Hematopoietic multipotent progenitor cell treated with erythropoietin and hydrocortisone succinate and interleukin-3 and kit ligand, for 17 days (in vitro differentiated cells): ENCODE data around the gene GART.

ENCODE experiments used
- DNase-seq: peaks from one replicate; pipeline ENCODE4 v3.0.0-alpha.2; 2015; ENCODE audit warnings: low spot score

GART gene

DNA sequence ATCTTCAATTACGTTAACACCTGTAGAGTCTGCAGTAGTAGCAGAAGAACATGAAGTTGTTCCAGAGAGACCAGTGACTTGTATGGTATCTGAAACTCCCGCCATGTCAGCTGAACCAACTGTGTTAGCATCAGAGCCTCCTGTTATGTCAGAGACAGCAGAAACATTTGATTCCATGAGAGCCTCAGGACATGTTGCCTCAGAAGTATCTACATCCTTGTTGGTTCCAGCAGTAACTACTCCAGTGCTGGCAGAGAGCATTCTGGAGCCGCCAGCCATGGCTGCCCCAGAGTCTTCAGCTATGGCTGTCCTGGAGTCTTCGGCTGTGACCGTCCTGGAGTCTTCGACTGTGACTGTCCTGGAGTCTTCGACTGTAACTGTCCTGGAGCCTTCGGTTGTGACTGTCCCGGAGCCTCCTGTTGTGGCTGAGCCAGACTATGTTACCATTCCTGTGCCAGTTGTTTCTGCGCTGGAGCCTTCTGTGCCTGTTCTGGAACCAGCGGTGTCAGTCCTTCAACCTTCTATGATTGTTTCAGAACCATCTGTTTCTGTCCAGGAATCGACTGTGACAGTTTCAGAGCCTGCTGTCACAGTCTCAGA lies 11.2 kb upstream of the GART start:
- no peak for DNase-seq

DNA sequence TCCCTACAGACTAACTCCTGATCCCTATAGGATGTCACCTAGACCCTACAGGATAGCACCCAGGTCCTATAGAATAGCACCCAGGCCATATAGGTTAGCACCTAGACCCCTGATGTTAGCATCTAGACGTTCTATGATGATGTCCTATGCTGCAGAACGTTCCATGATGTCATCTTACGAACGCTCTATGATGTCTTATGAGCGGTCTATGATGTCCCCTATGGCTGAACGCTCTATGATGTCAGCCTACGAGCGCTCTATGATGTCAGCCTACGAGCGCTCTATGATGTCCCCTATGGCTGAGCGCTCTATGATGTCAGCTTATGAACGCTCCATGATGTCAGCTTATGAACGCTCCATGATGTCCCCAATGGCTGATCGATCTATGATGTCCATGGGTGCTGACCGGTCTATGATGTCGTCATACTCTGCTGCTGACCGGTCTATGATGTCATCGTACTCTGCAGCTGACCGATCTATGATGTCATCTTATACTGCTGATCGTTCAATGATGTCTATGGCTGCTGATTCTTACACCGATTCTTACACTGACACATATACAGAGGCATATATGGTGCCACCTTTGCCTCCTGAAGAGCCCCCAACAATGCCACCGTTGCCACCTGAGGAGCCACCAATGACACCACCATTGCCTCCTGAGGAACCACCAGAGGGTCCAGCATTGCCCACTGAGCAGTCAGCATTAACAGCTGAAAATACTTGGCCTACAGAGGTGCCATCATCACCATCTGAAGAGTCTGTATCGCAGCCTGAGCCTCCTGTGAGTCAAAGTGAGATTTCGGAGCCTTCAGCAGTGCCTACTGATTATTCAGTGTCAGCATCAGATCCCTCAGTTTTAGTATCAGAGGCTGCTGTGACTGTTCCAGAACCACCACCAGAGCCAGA lies 10.4 kb upstream of the GART start:
- DNase-seq = no peak

DNA sequence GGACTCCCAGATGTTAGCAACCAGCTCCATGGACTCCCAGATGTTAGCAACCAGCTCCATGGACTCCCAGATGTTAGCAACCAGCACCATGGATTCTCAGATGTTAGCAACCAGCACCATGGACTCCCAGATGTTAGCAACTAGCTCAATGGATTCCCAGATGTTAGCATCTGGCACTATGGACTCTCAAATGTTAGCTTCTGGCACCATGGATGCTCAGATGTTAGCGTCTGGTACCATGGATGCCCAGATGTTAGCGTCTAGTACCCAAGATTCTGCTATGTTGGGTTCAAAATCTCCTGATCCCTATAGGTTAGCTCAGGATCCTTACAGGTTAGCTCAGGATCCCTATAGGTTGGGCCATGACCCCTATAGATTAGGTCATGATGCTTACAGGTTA lies 9.7 kb upstream of the GART start:
- DNase-seq = no peak

DNA sequence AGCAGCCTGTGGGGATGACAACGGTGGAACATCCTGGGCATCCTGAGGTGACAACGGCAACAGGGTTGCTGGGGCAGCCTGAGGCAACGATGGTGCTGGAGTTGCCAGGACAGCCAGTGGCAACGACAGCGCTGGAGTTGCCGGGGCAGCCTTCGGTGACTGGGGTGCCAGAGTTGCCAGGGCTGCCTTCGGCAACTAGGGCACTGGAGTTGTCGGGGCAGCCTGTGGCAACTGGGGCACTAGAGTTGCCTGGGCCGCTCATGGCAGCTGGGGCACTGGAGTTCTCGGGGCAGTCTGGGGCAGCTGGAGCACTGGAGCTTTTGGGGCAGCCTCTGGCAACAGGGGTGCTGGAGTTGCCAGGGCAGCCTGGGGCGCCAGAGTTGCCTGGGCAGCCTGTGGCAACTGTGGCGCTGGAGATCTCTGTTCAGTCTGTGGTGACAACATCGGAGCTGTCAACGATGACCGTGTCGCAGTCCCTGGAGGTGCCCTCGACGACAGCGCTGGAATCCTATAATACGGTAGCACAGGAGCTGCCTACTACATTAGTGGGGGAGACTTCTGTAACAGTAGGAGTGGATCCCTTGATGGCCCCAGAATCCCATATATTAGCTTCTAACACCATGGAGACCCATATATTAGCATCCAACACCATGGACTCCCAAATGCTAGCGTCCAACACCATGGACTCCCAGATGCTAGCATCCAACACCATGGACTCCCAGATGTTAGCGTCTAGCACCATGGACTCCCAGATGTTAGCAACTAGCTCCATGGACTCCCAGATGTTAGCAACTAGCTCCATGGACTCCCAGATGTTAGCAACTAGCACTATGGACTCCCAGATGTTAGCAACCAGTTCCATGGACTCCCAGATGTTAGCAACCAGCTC lies 9.1 kb upstream of the GART start:
- no peak for DNase-seq

DNA sequence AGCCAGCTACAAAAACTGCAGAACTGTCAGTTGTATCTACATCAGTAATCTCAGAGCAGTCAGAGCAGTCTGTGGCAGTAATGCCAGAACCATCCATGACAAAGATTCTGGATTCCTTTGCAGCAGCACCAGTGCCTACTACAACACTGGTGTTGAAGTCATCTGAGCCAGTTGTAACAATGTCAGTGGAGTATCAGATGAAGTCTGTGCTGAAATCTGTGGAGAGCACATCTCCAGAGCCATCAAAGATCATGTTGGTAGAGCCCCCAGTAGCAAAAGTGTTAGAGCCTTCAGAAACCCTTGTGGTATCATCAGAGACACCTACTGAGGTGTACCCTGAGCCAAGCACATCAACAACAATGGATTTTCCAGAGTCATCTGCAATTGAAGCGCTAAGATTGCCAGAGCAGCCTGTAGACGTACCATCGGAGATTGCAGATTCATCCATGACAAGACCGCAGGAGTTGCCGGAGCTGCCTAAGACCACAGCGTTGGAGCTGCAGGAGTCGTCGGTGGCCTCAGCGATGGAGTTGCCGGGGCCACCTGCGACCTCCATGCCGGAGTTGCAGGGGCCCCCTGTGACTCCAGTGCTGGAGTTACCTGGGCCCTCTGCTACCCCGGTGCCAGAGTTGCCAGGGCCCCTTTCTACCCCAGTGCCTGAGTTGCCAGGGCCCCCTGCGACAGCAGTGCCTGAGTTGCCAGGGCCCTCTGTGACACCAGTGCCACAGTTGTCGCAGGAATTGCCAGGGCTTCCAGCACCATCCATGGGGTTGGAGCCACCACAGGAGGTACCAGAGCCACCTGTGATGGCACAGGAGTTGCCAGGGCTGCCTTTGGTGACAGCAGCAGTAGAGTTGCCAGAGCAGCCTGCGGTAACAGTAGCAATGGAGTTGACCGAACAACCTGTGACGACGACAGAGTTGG lies 8.2 kb upstream of the GART start:
- no peak for DNase-seq

DNA sequence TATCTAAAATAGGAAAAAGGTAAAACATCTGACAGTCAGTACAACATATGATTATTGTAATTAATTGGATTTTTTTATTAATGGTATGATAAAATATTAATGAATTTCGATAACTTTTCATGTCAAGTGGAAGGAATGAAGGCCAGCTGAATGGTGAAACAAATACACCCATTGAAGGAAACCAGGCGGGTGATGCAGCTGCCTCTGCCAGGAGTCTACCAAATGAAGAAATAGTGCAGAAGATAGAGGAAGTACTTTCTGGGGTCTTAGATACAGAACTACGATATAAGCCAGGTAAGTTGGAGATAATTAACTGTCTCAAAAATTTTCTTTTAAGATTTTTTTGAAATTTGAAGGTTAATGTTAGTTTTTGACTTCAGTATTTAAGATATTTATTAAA lies 4.2 kb upstream of the GART start:
- no peak for DNase-seq

DNA sequence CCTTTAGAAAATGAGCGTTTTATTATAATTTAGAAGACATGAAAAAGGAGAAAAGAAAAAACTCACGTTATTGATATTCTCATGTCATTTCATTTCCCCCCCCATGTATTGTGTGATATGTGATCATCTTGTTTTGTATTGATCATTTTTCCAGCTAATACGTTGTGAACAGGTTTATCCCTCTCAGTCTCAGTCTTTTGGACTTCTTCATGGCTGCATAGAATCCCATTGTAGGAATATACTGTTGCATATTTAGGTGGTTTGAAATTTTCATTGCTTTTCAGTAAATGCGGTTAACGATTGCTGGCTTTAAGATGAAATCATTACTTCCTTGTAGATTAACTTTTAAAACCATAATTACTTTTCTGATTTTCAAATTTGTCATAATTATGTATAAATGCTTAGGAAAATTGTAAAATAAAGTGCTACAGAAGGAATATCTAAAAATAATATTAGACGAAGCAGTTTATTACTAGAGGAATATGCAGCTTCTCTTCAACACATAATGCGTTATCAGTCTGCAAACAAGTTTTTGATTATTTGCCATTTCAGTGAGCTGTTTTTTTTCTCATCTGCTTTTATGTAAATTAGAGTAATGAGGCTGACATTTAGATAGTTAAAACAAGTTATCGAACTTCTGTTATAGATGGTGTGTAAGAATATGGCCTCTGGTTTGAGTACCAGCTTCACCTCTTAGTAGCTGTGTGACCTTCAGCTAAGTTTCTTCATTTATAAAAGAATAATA lies 2.7 kb upstream of the GART start:
- peak; percentile 64 for DNase-seq

DNA sequence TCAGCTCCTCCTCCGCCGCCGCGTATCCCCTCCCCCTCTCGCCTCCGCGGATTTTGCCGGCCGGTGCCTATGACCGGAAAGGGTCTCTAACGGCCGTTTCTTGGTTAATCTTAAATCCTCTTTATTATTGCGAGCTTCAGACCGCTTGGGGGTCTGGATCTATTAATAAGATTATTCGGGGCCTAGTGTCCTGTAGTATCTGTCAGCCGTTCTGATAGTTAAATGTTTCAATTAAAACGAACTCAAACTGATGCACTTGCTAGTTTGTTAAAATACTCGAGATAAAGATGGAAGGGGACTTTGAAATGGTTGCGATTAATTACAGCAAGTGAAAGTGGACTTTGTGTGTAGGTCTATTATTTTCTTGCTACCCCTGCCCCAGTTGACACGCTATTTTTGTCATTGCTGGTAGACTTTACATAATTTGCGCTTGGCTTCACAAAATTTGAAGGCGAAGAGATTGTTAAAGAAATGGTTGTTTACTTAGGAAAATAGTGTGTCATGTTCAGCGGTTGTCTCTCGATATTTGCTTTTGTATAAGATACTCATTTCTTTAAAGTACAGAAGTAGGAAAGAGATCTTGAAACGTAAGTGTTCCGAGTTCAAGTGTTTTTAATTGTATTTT lies 1.7 kb upstream of the GART start:
- no peak for DNase-seq

DNA sequence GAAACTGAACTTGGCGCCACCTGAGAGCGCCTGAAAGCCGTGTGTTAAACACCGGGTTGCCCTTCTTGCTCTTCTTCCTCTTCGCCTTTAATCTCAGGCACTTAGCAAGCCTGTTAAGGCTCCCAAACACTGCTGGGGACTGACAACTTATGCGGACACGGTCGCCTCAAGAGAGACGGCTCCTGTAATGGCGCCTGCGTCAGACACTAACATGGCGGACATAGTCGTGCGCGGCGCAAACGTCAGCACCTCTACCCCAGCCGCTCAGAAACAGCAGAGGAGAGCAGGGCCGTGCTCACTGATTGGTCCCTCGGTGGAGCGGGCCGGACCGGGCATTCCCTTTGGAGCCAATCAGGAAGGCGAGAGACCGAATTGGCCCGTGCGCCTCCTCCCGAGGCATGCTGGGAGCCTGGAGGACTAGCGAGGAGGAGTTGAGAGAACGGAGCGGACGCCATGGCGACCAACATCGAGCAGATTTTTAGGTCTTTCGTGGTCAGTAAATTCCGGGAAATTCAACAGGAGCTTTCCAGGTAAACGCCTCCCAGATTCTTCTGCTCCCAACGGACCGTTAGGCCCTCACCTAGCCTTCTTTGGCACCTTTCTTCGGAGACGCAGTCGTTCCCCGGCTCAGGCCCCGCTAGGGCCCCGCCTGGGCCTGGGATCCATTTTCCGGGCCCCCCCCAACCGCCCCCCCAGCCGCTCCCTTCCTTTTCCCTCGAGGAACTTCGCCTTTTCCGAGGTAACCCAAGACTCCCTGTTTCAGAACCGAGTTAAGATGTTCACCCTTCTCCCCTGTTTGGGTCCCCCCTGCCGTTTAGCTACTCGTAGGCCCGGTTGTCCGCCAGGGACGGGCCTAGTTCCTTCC lies 955 bp upstream of the GART start, which contains the start of gene SON:
Gene SON (plus strand): TSS at position 399 of the 865 bp plus-strand sequence. CDS start 55 bp downstream, at position 454.
- peak; percentile 98 for DNase-seq

DNA sequence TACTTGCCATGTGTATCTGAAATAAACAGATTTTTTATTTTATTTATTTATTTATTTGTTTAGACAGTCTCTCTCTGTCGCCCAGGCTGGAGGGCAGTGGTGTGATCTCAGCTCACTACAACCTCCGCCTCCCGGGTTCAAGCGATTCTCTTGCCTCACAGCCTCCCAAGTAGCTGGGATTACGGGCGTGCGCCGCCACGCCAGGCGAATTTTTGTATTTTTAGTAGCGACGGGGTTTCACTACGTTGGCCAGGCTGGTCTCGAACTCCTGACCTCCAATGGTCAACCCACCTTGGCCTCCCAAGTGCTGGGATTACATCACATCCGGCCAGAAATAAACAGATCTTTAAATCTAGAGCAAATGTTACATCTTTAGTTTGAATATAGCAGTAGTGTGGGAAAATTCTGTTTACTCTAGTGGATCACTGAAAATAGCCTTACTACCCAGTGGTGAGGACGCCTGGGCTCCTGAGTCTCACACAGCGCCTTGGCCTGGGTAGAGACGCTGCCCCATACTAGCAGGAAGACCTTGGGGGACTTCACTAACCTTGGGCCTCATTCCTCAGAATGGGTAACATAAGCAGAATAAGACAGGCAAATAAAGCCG lies 709 bp downstream of the GART start:
- DNase-seq = peak; percentile 57

DNA sequence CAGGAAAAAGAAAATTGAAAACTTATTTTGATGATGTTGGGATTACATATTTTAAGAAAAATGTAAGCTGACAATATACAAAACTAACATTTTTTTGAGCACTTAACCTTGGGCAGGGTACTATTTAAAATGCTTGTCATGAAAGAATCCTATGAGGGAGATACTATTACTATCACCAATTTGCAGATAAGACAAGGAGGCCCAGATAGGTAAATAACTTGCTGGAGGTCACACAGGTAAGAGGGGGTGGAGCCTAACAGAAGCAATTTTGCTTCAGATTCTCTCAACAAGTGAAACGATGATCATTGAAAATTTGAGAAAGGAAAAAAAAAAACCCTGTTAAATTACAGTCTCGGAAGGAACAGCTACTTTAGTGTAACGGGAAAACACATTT lies 1.2 kb downstream of the GART start:
- DNase-seq = peak; percentile 36

DNA sequence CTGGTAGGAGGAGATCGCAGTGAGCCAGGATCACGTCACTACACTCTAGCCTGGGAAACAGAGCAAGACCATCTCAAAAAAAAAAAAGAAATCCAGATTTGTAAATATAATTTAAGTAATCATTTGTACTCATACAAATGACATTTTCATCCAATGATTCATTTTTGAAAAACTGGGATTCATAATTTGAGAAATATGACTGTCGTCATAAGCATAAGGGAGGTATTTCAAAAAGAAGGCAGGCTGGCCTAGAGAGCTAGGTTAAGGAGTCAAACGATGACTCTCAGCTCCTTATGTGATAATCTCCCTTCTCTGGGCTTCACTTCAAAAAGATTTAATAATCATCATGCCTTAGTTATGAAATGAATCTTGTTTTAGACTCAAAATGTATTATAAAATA lies 2.3 kb downstream of the GART start:
- no peak for DNase-seq

DNA sequence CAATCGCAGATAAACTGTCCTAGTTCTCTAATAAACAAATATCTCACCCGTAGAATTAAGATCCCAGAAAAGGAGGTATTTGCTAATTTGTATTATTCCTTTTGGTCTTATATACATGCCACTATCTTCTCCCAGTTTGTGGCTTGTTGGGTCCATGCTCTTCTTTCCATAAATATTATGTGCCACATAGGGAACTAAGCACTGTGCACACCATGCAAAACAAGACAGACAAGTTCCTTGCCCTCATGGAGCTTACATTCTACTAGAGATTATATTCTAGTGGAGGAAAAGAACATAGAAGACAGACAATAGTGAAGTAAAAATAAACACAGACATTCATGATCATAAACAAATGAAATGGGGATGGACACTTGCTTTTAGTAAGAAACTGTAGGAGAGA lies 4.7 kb downstream of the GART start:
- no peak for DNase-seq

DNA sequence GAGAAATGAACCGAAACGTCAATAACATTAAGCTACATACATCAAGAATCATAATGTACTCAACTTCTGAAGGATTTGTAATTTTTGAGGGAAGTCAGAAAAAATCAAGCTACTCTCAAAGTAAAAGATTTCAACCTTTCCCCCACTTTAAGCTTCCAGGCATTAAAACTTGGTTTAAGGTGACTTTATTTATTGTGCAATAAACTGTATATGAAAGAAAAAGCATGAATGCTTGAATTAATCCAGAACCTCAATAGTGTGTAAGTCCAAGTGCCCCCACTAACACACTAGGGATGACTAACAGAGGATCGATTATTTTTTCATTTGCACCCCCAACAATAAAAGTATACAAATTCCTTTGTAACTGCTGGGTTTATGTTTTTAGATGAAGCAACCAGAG lies 10.9 kb downstream of the GART start:
- no peak for DNase-seq

DNA sequence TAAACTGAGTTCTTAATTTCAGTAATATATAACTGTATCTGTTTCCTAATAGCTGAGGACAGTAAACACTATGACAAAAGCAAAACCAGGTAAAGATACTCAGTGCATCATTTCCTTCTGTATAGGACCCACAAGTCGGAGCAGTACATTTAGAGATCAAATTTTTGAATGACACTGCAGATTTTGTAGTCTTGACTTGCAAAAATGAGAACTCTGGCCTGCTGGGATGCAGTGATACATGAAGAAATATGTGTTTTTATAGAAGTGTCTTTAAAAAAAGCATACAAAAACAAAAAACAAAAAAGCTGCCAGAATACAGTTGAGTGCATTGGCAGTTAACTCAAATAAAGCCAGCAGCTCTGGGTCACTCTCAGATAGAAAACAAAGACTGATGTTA lies 19.0 kb downstream of the GART start:
- peak; percentile 58 for DNase-seq

DNA sequence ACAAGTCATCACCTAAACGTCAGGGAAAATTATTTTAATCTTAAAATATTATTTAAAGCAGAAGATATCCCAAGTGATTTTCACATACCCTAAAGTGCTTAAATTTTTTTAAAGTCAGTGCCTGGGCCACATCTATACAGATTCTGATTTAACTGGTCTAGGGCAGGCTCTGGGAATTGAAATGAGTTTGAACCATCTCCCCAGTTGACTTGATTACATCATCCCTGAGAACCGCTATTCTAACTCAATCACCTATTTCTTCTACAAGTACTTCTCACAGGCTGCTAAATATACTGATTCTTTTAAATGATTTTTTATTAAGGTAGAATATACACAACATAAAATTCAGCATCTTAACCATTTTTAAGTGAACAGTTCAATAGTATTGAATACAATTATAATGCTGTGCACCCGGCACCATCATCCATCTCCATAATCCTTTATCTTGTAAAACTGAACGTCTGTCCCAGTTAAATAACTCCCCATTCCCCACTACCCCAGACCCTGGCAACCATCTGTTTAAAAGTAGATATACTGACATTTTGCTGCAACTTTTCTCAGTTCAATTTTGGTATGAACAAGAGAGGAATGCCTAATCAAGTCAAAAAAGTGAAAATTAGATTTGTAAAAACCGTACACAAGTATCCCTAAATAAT lies 19.5 kb downstream of the GART start:
- no peak for DNase-seq

DNA sequence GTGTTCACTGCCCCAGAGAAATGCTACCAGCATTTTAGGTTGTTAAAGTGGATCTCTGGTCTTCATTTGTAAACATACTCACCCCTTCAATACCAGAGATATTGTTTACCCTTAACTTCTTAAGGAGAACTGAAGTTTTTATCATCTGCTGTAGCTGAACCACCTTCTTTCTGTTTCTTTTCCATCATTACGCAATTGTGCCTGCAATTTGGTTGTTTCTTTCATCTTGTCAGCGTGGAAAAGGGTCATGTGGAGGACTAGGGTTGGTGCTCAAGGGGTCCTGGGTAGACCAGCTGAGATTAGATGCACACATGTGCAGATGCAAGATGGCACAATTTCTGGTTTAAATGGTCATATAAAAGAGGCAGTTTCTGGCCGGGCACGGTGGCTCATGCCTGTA lies 23.0 kb downstream of the GART start:
- no peak for DNase-seq

DNA sequence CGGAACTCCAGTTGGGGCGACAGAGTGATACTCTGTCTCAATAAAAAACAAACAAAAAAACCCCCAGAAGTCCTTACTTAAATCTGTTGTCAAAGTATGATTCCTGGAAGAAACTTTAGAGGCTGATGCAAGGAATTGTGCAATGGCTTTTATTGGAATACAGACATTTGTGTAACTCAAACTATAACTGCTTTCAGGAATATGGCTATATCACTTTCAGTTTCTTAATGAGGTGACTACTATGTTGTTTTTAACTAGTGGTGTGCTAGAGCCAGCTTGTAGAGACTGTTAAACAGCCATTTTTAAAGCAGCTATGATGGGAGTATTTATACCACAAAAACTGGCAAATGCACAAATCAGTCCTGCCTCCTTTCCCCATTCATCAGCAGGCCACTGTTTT lies 27.7 kb downstream of the GART start:
- no peak for DNase-seq
